B cell (primary cell): Measurements from ENCODE around the gene PTRH2. TPM values are rescaled to one million over a fixed set of nuclear protein-coding genes. Genes with fewer than 3 reads are reported as not detected.

ENCODE experiments used
- ATAC-seq: fragments of 200-7000 bp; cut with Tn5 transposase; one replicate; pipeline ENCODE4 v1.10.0; 2021; ENCODE audit warnings: low read depth, mild to moderate bottlenecking, moderate number of reproducible peaks, moderate library complexity
- CTCF ChIA-PET: fragments of 350-600 bp; sonication (Branson Sonifier 250); formaldehyde crosslinking; loops from one replicate; lab custom pipeline; 2021; ENCODE audit warnings: antibody characterized with exemption, inconsistent platforms; lab: Charles Lee
- POLR2A ChIA-PET: fragments of 350-600 bp; sonication (Branson Sonifier 250); formaldehyde crosslinking; loops from one replicate; lab custom pipeline; 2021; ENCODE audit warnings: antibody characterized with exemption; lab: Charles Lee
- DNase-seq: peaks from one replicate; pipeline ENCODE4 v3.0.0; 2013
- H2AFZ ChIP-seq: 2 replicates; pipeline ENCODE4 v1.6.1; 2012; ENCODE audit warnings: mild to moderate bottlenecking, low read depth, low read length; ENCODE audit not compliant: insufficient read depth, poor library complexity, severe bottlenecking
- H3K27ac ChIP-seq, 2 donors: 1 replicate in 1 of 2; 2 replicates in 1 of 2; pipeline ENCODE4 v1.5.1; 2012 to 2013; ENCODE audit warnings: low read length in 2 of 2, mild to moderate bottlenecking in 2 of 2, moderate library complexity in 1 of 2
- H3K27me3 ChIP-seq, 4 experiments: fragments of 200-600 bp in 1 of 4; sonication (generic) in 1 of 4; replicated peaks in 1 of 4; 1 replicate in 2 of 4; 2 replicates in 2 of 4; pipeline versions ENCODE4 v1.6.1 to v1.7.0; 2013 to 2016; ENCODE audit warnings: low read length in 3 of 4, mild to moderate bottlenecking in 2 of 4, mixed read lengths in 1 of 4, moderate library complexity in 1 of 4; ENCODE audit not compliant: insufficient read depth in 4 of 4, control insufficient read depth in 3 of 4; ENCODE audit errors: control extremely low read depth in 1 of 4
- H3K36me3 ChIP-seq, 2 experiments: replicated peaks in 1 of 2; 1 replicate in 1 of 2; 2 replicates in 1 of 2; pipeline versions ENCODE4 v1.6.1 to v1.7.1; 2013; ENCODE audit warnings: low read length in 1 of 2; ENCODE audit not compliant: insufficient read depth in 2 of 2, control insufficient read depth in 1 of 2; ENCODE audit errors: control extremely low read depth in 1 of 2, extremely low read depth in 1 of 2
- H3K4me1 ChIP-seq, 2 donors: fragments of 200-600 bp in 1 of 2; sonication (generic) in 1 of 2; 1 replicate in 1 of 2; 2 replicates in 1 of 2; pipeline versions ENCODE4 v1.5.1 to v1.6.1; 2013 to 2017; ENCODE audit warnings: low read length in 2 of 2; ENCODE audit not compliant: control insufficient read depth in 2 of 2, insufficient read depth in 2 of 2
- H3K4me2 ChIP-seq: replicated peaks from 2 replicates; pipeline ENCODE3; 2012; ENCODE audit warnings: mild to moderate bottlenecking, low read depth, low read length; ENCODE audit not compliant: poor library complexity, severe bottlenecking
- H3K4me3 ChIP-seq, 5 experiments: fragments of 200-600 bp in 1 of 5; sonication (generic) in 1 of 5; 1 replicate in 3 of 5; 2 replicates in 2 of 5; pipeline versions ENCODE4 v1.5.1 to v1.7.0; 2011 to 2016; ENCODE audit warnings: low read length in 4 of 5, mild to moderate bottlenecking in 4 of 5, low read depth in 2 of 5, control low read depth in 1 of 5, moderate library complexity in 1 of 5; ENCODE audit not compliant: insufficient read depth in 1 of 5; ENCODE audit errors: control extremely low read depth in 1 of 5, extremely low read depth in 1 of 5
- H3K79me2 ChIP-seq: fragments of 200-600 bp; sonication (generic); one replicate; pipeline ENCODE4 v1.6.0; 2016; ENCODE audit warnings: low read length; ENCODE audit not compliant: control insufficient read depth, insufficient read depth
- H3K9ac ChIP-seq: fragments of 200-600 bp; sonication (generic); 2 replicates; pipeline ENCODE4 v1.6.1; 2017; ENCODE audit warnings: mild to moderate bottlenecking, low read length, moderate library complexity
- H3K9me3 ChIP-seq, 3 donors: one replicate each; pipeline versions ENCODE4 v1.6.1 to v1.7.1; 2013; ENCODE audit warnings: low read length in 2 of 3; ENCODE audit not compliant: control insufficient read depth in 2 of 3, insufficient read depth in 1 of 3; ENCODE audit errors: control extremely low read depth in 1 of 3
- H4K20me1 ChIP-seq: 2 replicates; pipeline ENCODE4 v1.6.0; 2012; ENCODE audit warnings: mild to moderate bottlenecking, low read length; ENCODE audit not compliant: insufficient read depth, control insufficient read depth, poor library complexity, severe bottlenecking
- H3K27ac Mint-ChIP-seq: one replicate; pipeline ENCODE4 v1.8.0; 2021; ENCODE audit warnings: mixed read lengths
- H3K27me3 Mint-ChIP-seq: one replicate; pipeline ENCODE4 v1.8.0; 2021; ENCODE audit warnings: mixed read lengths
- H3K4me1 Mint-ChIP-seq: one replicate; pipeline ENCODE4 v1.8.0; 2021; ENCODE audit warnings: mixed read lengths
- H3K4me3 Mint-ChIP-seq: one replicate; pipeline ENCODE4 v1.8.0; 2021; ENCODE audit warnings: mixed read lengths
- H3K9me3 Mint-ChIP-seq: one replicate; pipeline ENCODE4 v1.8.0; 2022; ENCODE audit warnings: mixed read lengths; ENCODE audit not compliant: insufficient read depth
- EZH2 ChIP-seq: IDR thresholded peaks from 2 replicates; pipeline ENCODE4 v1.6.1; 2012; ENCODE audit warnings: borderline replicate concordance, low read depth, mild to moderate bottlenecking, moderate library complexity, low read length; ENCODE audit not compliant: insufficient read depth, poor library complexity, severe bottlenecking
- WGBS: methylation state at CpG from one replicate; pipeline ENCODE4 v1.1.5; 2013; ENCODE audit warnings: missing lambda C conversion rate; ENCODE audit not compliant: insufficient coverage; 5-methylcytosine and 5-hydroxymethylcytosine counted together
- intact Hi-C: fragments of 100-400 bp; cut with micrococcal nuclease; formaldehyde crosslinking; loops from one replicate; pipeline ENCODE4 v1.10.0; 2022
- polyA plus RNA-seq: library from polyadenylated mRNA; depleted of rRNA; stranded (reverse); fragments of >200 nt; gene quantifications from 2 replicates; pipeline ENCODE4 v1.2.3, GENCODE V29; 2012
- total RNA-seq, 2 donors: library from RNA; stranded (reverse); fragments of 120-200 nt in 1 of 2; gene quantifications; 1 replicate in 1 of 2; 2 replicates in 1 of 2; pipeline versions ENCODE4 v1.2.3 to v1.2.4, GENCODE V29; 2013 to 2022
- TF ChIP-seq, protein P1 (sequence below): fragments of 200-600 bp; IDR thresholded peaks from one replicate; pipeline ENCODE4 v1.8.0; 2022; ENCODE audit warnings: antibody characterized with exemption, mild to moderate bottlenecking

PTRH2 gene
- total and polyA plus RNA-seq, 2 donors (not counting 1 experiment from before 2014, with no cell fraction given), result 7.1 to 22.7 TPM

DNA sequence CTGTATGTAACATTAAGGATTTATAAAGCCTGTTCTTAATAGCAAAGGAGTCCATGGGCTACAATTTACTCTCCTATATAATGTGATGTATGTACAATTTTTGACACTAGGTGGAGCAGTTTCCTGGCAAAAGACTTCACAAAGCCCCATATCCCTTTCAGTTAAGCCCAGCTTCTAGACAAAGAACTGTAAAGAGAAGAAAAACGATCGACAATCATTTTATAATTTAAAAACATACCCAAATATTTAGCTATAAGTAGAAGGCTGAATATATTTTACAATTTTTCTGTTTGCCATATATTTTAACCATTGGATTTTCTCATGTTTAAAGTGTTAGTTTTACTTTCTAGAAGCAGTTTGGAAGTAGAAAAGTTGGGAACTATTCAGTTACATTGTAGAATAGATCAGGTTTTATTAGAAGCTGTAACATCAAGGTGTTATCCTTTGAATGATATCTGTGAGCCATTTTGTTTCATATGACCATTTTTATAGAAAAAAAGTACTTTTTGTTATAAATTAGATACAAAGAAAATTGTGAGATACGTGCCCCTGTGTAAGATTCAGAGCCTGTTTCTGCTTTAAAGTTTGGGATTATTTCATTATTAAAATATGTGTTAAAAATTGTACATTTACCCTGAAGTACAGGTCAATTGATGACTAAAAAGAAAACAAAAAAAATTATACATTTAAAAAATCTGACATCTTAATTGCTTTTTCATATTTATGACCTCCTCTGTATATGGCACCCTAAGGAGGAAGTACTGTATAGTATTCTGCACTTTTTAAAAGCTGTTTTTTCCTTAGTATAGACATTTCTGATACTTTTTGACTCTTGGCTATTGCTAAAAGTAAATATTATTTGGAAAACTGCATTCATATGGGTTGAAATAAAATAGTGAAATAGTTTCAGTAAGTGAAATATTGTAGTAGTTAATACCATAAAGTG lies 46.6 kb upstream of the PTRH2 start:
- intact Hi-C loops, result loop anchor here (1.0 kb wide), 3 partner anchors 33 to 106 kb away; no protein-coding TSS in a partner anchor
- H3K4me2 ChIP-seq, result peak overlapping the region; percentile 6
- no peaks in the 10 kb centered on the region for H4K20me1 ChIP-seq
- Mint-ChIP-seq H3K9me3 (no peaks in the 10 kb centered on the region), H3K4me1 (peaks cover 7% of the 10 kb centered on the region), H3K4me3 (peak overlapping the region; percentile 0), H3K27me3 (no peaks in the 10 kb centered on the region), H3K27ac (no peak overlapping the region)
- H3K4me1 ChIP-seq, result peaks cover 0 to 3% of the 10 kb centered on the region in 2 donors
- peaks cover 3 to 9% of the 10 kb centered on the region in 2 experiments for H3K36me3 ChIP-seq
- H3K27me3 ChIP-seq, result no peaks in the 10 kb centered on the region
- POLR2A ChIA-PET, result interaction anchor here (0.5 to 2.6 kb wide), 3 partner anchors 73 to 107 kb away, joined by 3 to 10 read pairs (median 3); no protein-coding TSS in a partner anchor
- DNase-seq (peak; percentile 85), ATAC-seq (peak; percentile 97)
- H3K4me3 ChIP-seq, result no peak overlapping the region
- no CpG with 5 or more reads among the region's 3 CpGs for WGBS
- H3K9ac ChIP-seq, result no peak overlapping the region
- H3K27ac ChIP-seq, result no peak overlapping the region
- TF ChIP-seq, protein P1, sequence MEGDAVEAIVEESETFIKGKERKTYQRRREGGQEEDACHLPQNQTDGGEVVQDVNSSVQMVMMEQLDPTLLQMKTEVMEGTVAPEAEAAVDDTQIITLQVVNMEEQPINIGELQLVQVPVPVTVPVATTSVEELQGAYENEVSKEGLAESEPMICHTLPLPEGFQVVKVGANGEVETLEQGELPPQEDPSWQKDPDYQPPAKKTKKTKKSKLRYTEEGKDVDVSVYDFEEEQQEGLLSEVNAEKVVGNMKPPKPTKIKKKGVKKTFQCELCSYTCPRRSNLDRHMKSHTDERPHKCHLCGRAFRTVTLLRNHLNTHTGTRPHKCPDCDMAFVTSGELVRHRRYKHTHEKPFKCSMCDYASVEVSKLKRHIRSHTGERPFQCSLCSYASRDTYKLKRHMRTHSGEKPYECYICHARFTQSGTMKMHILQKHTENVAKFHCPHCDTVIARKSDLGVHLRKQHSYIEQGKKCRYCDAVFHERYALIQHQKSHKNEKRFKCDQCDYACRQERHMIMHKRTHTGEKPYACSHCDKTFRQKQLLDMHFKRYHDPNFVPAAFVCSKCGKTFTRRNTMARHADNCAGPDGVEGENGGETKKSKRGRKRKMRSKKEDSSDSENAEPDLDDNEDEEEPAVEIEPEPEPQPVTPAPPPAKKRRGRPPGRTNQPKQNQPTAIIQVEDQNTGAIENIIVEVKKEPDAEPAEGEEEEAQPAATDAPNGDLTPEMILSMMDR, result peak; percentile 86
- no peak for TF ChIP-seq EZH2
- H3K9me3 ChIP-seq, result peaks cover 0 to 4% (median 0%) of the 10 kb centered on the region in 3 donors
- CTCF ChIA-PET, result interaction anchor here (0.6 to 11.9 kb wide), 29 partner anchors 8 to 1087 kb away, joined by 3 to 230 read pairs (median 7); partner anchors contain the start of genes RPS6KB1 and TUBD1
- peak overlapping the region; percentile 14 for H2AFZ ChIP-seq
- no peaks in the 10 kb centered on the region for H3K79me2 ChIP-seq
